NCI-H2081 (cell line): ENCODE measurements around the gene PVALEF.

Experiments
- DNase-seq, 2 experiments: peaks; one replicate each; lab custom pipeline; 2025; lab: John Stamatoyannopoulos, UW

The PVALEF gene

GRCh38 chr17:81165246-81166032 lies at the start of gene PVALEF:
TSS of gene PVALEF (plus strand) at chr17:81165507. CDS start at chr17:81181227, 15,720 bp downstream.
- peak in 1 of 2 experiments; percentile 19 for DNase-seq

GRCh38 chr17:81115749-81116464 lies 49.4 kb upstream of the PVALEF start:
- DNase-seq: no peak

- DNase-seq: no peak
These were observed 48.6 kb upstream of the PVALEF start for GRCh38 chr17:81116704-81117103.

- DNase-seq: no peak
These were observed 47.6 kb upstream of the PVALEF start for GRCh38 chr17:81117672-81118198.

- DNase-seq: no peak
These were observed 46.7 kb upstream of the PVALEF start for GRCh38 chr17:81118308-81119221.

GRCh38 chr17:81119223-81120148 lies 45.8 kb upstream of the PVALEF start:
- DNase-seq: peak; percentile 93 to 96

GRCh38 chr17:81120149-81120484 lies 45.2 kb upstream of the PVALEF start:
- DNase-seq: peak in 1 of 2 experiments; percentile 20

GRCh38 chr17:81120695-81121621 lies 44.3 kb upstream of the PVALEF start:
- DNase-seq: no peak

GRCh38 chr17:81121841-81122733 lies 43.2 kb upstream of the PVALEF start:
- no peak for DNase-seq

GRCh38 chr17:81123052-81124048 lies 42.0 kb upstream of the PVALEF start:
- DNase-seq: no peak

- no peak for DNase-seq
These were observed 40.9 kb upstream of the PVALEF start for GRCh38 chr17:81124377-81124776.

GRCh38 chr17:81125573-81126081 lies 39.7 kb upstream of the PVALEF start:
- no peak for DNase-seq

- no peak for DNase-seq
These were observed 38.8 kb upstream of the PVALEF start for GRCh38 chr17:81126281-81127132.

GRCh38 chr17:81127133-81127455 lies 38.2 kb upstream of the PVALEF start:
- DNase-seq: no peak

- no peak for DNase-seq
These were observed 37.7 kb upstream of the PVALEF start for GRCh38 chr17:81127526-81128177.

- no peak for DNase-seq
These were observed 37.0 kb upstream of the PVALEF start for GRCh38 chr17:81128338-81128737.
